Esophagus muscularis mucosa (tissue), 4 donors: ENCODE measurements around the gene KCNE3.

ENCODE experiments used
- CTCF ChIP-seq, 3 experiments: fragments of 200-600 bp in 2 of 3; fragments of 450-650 bp in 1 of 3; sonication (generic) in 2 of 3; IDR thresholded peaks; one replicate each; pipeline ENCODE4 v1.5.1; 2017 to 2019; ENCODE audit warnings: antibody characterized with exemption in 3 of 3, mild to moderate bottlenecking in 2 of 3, moderate library complexity in 1 of 3
- EP300 ChIP-seq: sonication (generic); formaldehyde crosslinking; IDR thresholded peaks from one replicate; pipeline ENCODE4 v1.6.1; 2017; ENCODE audit warnings: antibody characterized with exemption
- POLR2A ChIP-seq: fragments of 450-650 bp; IDR thresholded peaks from one replicate; pipeline ENCODE4 v1.6.1; 2017; ENCODE audit warnings: antibody characterized with exemption, moderate library complexity, mild to moderate bottlenecking, low read depth
- POLR2AphosphoS5 ChIP-seq, 2 donors: sonication (generic); formaldehyde crosslinking; IDR thresholded peaks; one replicate each; pipeline ENCODE4 v1.6.1; 2017; ENCODE audit warnings: antibody characterized with exemption in 2 of 2

GRCh38 chr11:74447720-74448119 is 19.6 kb downstream of the KCNE3 start:
- TF ChIP-seq CTCF (IDR thresholded peaks at IDR 0.05) (no peak), POLR2A (no peak), POLR2AphosphoS5 (IDR thresholded peaks at IDR 0.05) (no peak), EP300 (no peak)
